Liver (tissue), 9 donors: ENCODE data around the gene DMWD. TPM values are rescaled to one million over a fixed set of nuclear protein-coding genes. Genes with fewer than 3 reads are reported as not detected.

ENCODE experiments used
- DNase-seq: peaks from one replicate; pipeline ENCODE4 v3.0.0-alpha.2; 2017; ENCODE audit warnings: low spot score
- H3K27ac ChIP-seq, 2 donors: one replicate each; pipeline ENCODE4 v1.7.0; 2013; ENCODE audit warnings: inconsistent platforms in 2 of 2, low read length in 2 of 2, control low read depth in 1 of 2, low read depth in 1 of 2, mild to moderate bottlenecking in 1 of 2
- H3K27me3 ChIP-seq, 4 donors: one replicate each; pipeline versions ENCODE4 v1.6.1 to v1.7.0; 2013; ENCODE audit warnings: low read length in 3 of 4, inconsistent platforms in 1 of 4, mild to moderate bottlenecking in 1 of 4, moderate library complexity in 1 of 4; ENCODE audit not compliant: control insufficient read depth in 4 of 4, insufficient read depth in 4 of 4
- H3K36me3 ChIP-seq, 4 donors: one replicate each; pipeline versions ENCODE4 v1.6.1 to v1.7.0; 2013; ENCODE audit warnings: low read length in 3 of 4, mild to moderate bottlenecking in 3 of 4, low read depth in 1 of 4, moderate library complexity in 1 of 4; ENCODE audit not compliant: control insufficient read depth in 4 of 4, insufficient read depth in 3 of 4
- H3K4me1 ChIP-seq, 4 donors: one replicate each; pipeline versions ENCODE4 v1.6.1 to v1.7.0; 2013; ENCODE audit warnings: low read length in 3 of 4, mild to moderate bottlenecking in 3 of 4, moderate library complexity in 1 of 4; ENCODE audit not compliant: control insufficient read depth in 4 of 4, insufficient read depth in 4 of 4
- H3K4me3 ChIP-seq, 3 donors: one replicate each; pipeline versions ENCODE4 v1.6.1 to v1.7.0; 2013; ENCODE audit warnings: low read length in 3 of 3, control low read depth in 1 of 3, low read depth in 1 of 3, mild to moderate bottlenecking in 1 of 3
- H3K9ac ChIP-seq, 2 donors: one replicate each; pipeline ENCODE4 v1.7.0; 2013; ENCODE audit warnings: low read length in 2 of 2, mild to moderate bottlenecking in 2 of 2, moderate library complexity in 2 of 2, control low read depth in 1 of 2, low read depth in 1 of 2
- H3K9me3 ChIP-seq, 4 donors: one replicate each; pipeline versions ENCODE4 v1.6.1 to v1.7.0; 2013; ENCODE audit warnings: low read length in 3 of 4; ENCODE audit not compliant: control insufficient read depth in 4 of 4
- ATF3 ChIP-seq: IDR thresholded peaks from 2 replicates; pipeline ENCODE4 v1.6.1; 2016; ENCODE audit warnings: antibody characterized with exemption
- EGR1 ChIP-seq, 2 donors: IDR thresholded peaks; 2 replicates each; pipeline ENCODE4 v1.6.1; 2016 to 2018; ENCODE audit warnings: antibody characterized with exemption in 2 of 2, low read depth in 2 of 2
- FOXA1 ChIP-seq: IDR thresholded peaks from 2 replicates; pipeline ENCODE4 v1.6.1; 2016; ENCODE audit warnings: antibody characterized with exemption
- FOXA2 ChIP-seq: IDR thresholded peaks from 2 replicates; pipeline ENCODE4 v1.6.1; 2016; ENCODE audit warnings: antibody characterized with exemption
- GABPA ChIP-seq, 2 donors: IDR thresholded peaks in 1 of 2; conservative IDR thresholded peaks in 1 of 2; 2 replicates each; pipeline ENCODE4 v1.6.1; 2016; ENCODE audit warnings: antibody characterized with exemption in 2 of 2, mild to moderate bottlenecking in 1 of 2, moderate library complexity in 1 of 2
- HNF4A ChIP-seq, 2 donors: conservative IDR thresholded peaks; 2 replicates each; pipeline ENCODE4 v1.6.1; 2016; ENCODE audit warnings: antibody characterized with exemption in 2 of 2, mild to moderate bottlenecking in 2 of 2
- HNF4G ChIP-seq: IDR thresholded peaks from 2 replicates; pipeline ENCODE4 v1.6.1; 2016; ENCODE audit warnings: antibody characterized with exemption
- JUND ChIP-seq, 2 donors: IDR thresholded peaks; 2 replicates each; pipeline ENCODE4 v1.6.1; 2016; ENCODE audit warnings: antibody characterized with exemption in 2 of 2
- MAX ChIP-seq: IDR thresholded peaks from 2 replicates; pipeline ENCODE4 v1.6.1; 2016; ENCODE audit warnings: antibody characterized with exemption
- NR2F2 ChIP-seq: IDR thresholded peaks from 2 replicates; pipeline ENCODE4 v1.6.1; 2016; ENCODE audit warnings: antibody characterized with exemption
- RAD21 ChIP-seq, 2 donors: IDR thresholded peaks; 2 replicates each; pipeline ENCODE4 v1.6.1; 2016; ENCODE audit warnings: antibody characterized with exemption in 2 of 2, mild to moderate bottlenecking in 2 of 2
- RXRA ChIP-seq, 2 donors: IDR thresholded peaks; 2 replicates each; pipeline ENCODE4 v1.6.1; 2017 to 2018; ENCODE audit warnings: antibody characterized with exemption in 2 of 2, mild to moderate bottlenecking in 1 of 2
- SP1 ChIP-seq: IDR thresholded peaks from 2 replicates; pipeline ENCODE4 v1.6.1; 2018; ENCODE audit warnings: antibody characterized with exemption, mild to moderate bottlenecking
- TAF1 ChIP-seq: conservative IDR thresholded peaks from 2 replicates; pipeline ENCODE4 v1.6.1; 2016; ENCODE audit warnings: antibody characterized with exemption, mild to moderate bottlenecking
- YY1 ChIP-seq: IDR thresholded peaks from 2 replicates; pipeline ENCODE4 v1.6.1; 2016; ENCODE audit warnings: antibody characterized with exemption, mild to moderate bottlenecking
- ZBTB33 ChIP-seq: IDR thresholded peaks from 2 replicates; pipeline ENCODE4 v1.6.1; 2016; ENCODE audit warnings: antibody characterized with exemption
- WGBS: extraction: QIAGEN DNeasy Blood & Tissue Kit; methylation state at CpG from one replicate; pipeline ENCODE4 v1.1.7; 2013; 5-methylcytosine and 5-hydroxymethylcytosine counted together
- polyA plus RNA-seq, 2 donors: library from polyadenylated mRNA; stranded (reverse) in 1 of 2; unstranded in 1 of 2; fragments of 200-250 nt in 1 of 2; fragments of >200 nt in 1 of 2; fragmentation: Nextera tagmentation in 1 of 2; extraction: Ambion mirVana in 1 of 2; gene quantifications; one replicate each; pipeline versions ENCODE4 v1.2.1 to v1.2.3, GENCODE V29; 2013 to 2015
- total RNA-seq, 2 donors: library from RNA; depleted of rRNA; stranded (reverse); fragments of >200 nt; gene quantifications; one replicate each; pipeline ENCODE4 v1.2.3, GENCODE V29; 2014
- TF ChIP-seq, protein P1 (sequence below): IDR thresholded peaks from 2 replicates; pipeline ENCODE4 v1.6.1; 2016; ENCODE audit warnings: antibody characterized with exemption, mild to moderate bottlenecking
- donor health status: healthy.
- donor health status: healthy.
- donor health status: healthy.
- donor health status: healthy.
- donor health status: healthy.

Gene DMWD
- total and polyA plus RNA-seq, 4 donors, result 3.7 to 14.6 (median 8.9) TPM

DNA sequence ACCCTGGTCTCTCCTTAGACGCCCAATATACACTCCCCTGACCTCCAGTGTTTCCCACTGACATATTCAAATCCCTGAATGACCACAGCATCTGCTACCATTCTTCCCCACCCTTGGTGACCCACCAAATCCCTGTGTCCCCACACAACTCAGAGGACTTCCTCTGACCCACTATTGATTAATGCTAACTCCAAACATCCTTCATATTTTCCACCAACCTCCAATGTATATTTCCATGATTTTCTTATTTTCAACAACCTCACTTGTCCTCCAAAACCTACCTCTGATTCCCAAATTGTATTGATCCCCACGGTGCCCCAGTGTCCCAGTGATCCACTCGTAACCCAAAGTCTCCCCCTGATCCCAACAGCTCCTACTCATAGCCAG is 526 bp upstream of the DMWD start:
- H3K27me3 ChIP-seq, result no peaks in the 10 kb centered on the region
- H3K27ac ChIP-seq, result no peak overlapping the region
- peaks cover 0 to 14% (median 13%) of the 10 kb centered on the region in 4 donors for H3K4me1 ChIP-seq
- no peak overlapping the region for H3K9ac ChIP-seq
- H3K36me3 ChIP-seq, result peaks cover 0 to 14% (median 3%) of the 10 kb centered on the region in 4 donors
- 35% methylated on average over 3 of the region's 3 CpGs for WGBS
- no peak for DNase-seq
- no peaks in the 10 kb centered on the region for H3K9me3 ChIP-seq
- TF ChIP-seq NR2F2 (no peak), SP1 (no peak), FOXA1 (no peak), FOXA2 (no peak), GABPA (IDR thresholded peaks at IDR 0.05 in 1 of 2, conservative IDR thresholded peaks at IDR 0.05 in 1 of 2) (no peak), TAF1 (no peak), JUND (IDR thresholded peaks at IDR 0.05) (no peak), EGR1 (IDR thresholded peaks at IDR 0.05; ENCODE audit: low read depth in 2 of 2) (no peak), ZBTB33 (no peak), HNF4A (conservative IDR thresholded peaks at IDR 0.05) (no peak), RAD21 (IDR thresholded peaks at IDR 0.05) (no peak), MAX (no peak), RXRA (IDR thresholded peaks at IDR 0.05) (no peak), ATF3 (no peak)
- TF ChIP-seq, protein P1, sequence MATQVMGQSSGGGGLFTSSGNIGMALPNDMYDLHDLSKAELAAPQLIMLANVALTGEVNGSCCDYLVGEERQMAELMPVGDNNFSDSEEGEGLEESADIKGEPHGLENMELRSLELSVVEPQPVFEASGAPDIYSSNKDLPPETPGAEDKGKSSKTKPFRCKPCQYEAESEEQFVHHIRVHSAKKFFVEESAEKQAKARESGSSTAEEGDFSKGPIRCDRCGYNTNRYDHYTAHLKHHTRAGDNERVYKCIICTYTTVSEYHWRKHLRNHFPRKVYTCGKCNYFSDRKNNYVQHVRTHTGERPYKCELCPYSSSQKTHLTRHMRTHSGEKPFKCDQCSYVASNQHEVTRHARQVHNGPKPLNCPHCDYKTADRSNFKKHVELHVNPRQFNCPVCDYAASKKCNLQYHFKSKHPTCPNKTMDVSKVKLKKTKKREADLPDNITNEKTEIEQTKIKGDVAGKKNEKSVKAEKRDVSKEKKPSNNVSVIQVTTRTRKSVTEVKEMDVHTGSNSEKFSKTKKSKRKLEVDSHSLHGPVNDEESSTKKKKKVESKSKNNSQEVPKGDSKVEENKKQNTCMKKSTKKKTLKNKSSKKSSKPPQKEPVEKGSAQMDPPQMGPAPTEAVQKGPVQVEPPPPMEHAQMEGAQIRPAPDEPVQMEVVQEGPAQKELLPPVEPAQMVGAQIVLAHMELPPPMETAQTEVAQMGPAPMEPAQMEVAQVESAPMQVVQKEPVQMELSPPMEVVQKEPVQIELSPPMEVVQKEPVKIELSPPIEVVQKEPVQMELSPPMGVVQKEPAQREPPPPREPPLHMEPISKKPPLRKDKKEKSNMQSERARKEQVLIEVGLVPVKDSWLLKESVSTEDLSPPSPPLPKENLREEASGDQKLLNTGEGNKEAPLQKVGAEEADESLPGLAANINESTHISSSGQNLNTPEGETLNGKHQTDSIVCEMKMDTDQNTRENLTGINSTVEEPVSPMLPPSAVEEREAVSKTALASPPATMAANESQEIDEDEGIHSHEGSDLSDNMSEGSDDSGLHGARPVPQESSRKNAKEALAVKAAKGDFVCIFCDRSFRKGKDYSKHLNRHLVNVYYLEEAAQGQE, result no peak
- H3K4me3 ChIP-seq, result no peak overlapping the region

DNA sequence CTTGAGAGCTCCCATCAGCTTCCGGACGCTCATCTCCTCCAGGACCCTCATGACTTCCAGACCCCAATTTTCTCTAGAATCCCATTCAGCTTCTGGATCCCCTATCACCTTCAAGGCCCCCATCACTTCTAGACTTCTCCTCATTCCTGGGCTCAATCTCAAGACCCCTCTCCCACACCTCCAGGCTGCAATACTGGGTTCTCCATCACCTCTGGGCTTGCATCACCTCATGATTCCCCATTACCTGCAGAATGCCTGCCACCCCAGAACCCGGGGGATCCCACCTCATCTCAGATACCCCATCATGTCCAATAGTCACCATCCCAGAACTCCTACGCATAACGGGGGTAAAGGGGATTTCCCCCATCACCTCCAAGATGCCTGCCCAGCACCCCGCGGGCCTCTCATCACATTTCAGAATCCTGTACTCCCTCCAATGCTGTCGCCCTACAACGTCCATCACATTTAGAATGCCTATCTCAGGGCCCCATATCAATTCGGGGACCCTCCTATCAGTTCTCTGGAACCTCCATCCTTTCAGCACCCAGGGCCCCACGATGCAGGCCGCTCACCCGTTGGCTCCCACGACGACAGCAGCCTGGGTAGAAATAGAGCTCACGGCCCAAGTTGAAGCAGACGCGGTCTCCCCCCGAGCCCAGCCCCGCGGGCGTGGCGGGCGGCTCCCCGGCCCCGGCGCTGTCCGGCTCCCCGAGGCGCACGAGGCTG is 738 bp downstream of the DMWD start:
- DNase-seq, result no peak
- Histone ChIP-seq H3K27me3 (no peaks in the 10 kb centered on the region), H3K4me1 (peaks cover 0 to 14% (median 13%) of the 10 kb centered on the region in 4 donors), H3K9ac (no peak overlapping the region), H3K27ac (no peak overlapping the region), H3K36me3 (peaks cover 0 to 18% (median 4%) of the 10 kb centered on the region in 4 donors), H3K4me3 (peak overlapping the region; percentile 70 to 93 (median 71)), H3K9me3 (no peaks in the 10 kb centered on the region)
- WGBS, result 10% methylated on average over 31 of the region's 31 CpGs
- TF ChIP-seq, protein P1, result no peak
- TF ChIP-seq ZBTB33 (no peak), YY1 (no peak), TAF1 (no peak), HNF4G (no peak), RXRA (IDR thresholded peaks at IDR 0.05) (no peak), ATF3 (no peak), MAX (no peak), RAD21 (IDR thresholded peaks at IDR 0.05) (no peak), NR2F2 (no peak), GABPA (IDR thresholded peaks at IDR 0.05 in 1 of 2, conservative IDR thresholded peaks at IDR 0.05 in 1 of 2) (no peak)
